Measurements from ENCODE around the gene LRRC51. TPM values are rescaled to one million over a fixed set of nuclear protein-coding genes. Genes with fewer than 3 reads are reported as not detected.

The LRRC51 gene
- total RNA-seq, 1 experiment from 2014 or later: 13.4 TPM

DNA sequence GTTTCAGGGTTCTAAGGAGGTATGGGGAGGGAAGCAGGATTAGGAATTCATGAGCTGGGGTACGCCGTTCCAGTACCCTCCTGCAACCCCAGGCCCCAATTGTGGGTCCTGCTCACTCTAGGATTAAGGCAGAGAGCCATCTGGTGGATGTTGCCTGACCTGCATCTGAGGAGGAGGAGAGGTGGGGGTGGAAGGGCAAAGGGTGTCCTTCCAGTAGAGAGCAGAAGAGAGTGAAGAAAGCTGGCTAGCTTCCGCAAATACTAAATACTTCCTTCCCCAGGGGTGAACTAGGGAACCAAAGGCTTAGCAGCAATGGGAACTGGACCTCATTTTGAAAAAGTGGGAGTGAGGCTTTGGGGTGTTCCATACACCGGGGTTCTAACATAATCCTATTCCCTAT lies 10.6 kb downstream of the LRRC51 start:
- intact Hi-C loops (cut with micrococcal nuclease; ENCODE audit: unreplicated experiment): no loop called here
- H3K4me1 ChIP-seq (ENCODE audit: control insufficient read depth, insufficient read depth, low read length): no peaks in the 10 kb centered on the region
- no peaks in the 10 kb centered on the region for H3K36me3 ChIP-seq (ENCODE audit: control insufficient read depth, insufficient read depth, low read length)
- in situ Hi-C loops (cut with HindIII; ENCODE audit: low pct_unique_long_range_greater_than_20kb, low sequenced_read_pairs): no loop called here
- H3K4me3 ChIP-seq (ENCODE audit: low read depth in 2 of 2, low read length in 2 of 2): no peak overlapping the region
- POLR2A ChIA-PET: no interaction called here
- DNase-seq (ENCODE audit: low read depth, low spot score) (no peak), ATAC-seq (peak; percentile 92)
- no TSS peak for BruUV-seq (replicated peaks)
- TF ChIP-seq, protein P1, sequence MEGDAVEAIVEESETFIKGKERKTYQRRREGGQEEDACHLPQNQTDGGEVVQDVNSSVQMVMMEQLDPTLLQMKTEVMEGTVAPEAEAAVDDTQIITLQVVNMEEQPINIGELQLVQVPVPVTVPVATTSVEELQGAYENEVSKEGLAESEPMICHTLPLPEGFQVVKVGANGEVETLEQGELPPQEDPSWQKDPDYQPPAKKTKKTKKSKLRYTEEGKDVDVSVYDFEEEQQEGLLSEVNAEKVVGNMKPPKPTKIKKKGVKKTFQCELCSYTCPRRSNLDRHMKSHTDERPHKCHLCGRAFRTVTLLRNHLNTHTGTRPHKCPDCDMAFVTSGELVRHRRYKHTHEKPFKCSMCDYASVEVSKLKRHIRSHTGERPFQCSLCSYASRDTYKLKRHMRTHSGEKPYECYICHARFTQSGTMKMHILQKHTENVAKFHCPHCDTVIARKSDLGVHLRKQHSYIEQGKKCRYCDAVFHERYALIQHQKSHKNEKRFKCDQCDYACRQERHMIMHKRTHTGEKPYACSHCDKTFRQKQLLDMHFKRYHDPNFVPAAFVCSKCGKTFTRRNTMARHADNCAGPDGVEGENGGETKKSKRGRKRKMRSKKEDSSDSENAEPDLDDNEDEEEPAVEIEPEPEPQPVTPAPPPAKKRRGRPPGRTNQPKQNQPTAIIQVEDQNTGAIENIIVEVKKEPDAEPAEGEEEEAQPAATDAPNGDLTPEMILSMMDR (IDR thresholded peaks at IDR 0.05): peak; percentile 92
- TF ChIP-seq SIN3A (IDR thresholded peaks at IDR 0.05; ENCODE audit: borderline replicate concordance, insufficient read depth, low read depth, low read length): no peak
- H3K9me3 ChIP-seq (ENCODE audit: control insufficient read depth, insufficient read depth, low read depth, low read length): no peaks in the 10 kb centered on the region
- no peak overlapping the region for H3K27ac ChIP-seq (ENCODE audit: low read length)
- H3K27me3 ChIP-seq (ENCODE audit: control insufficient read depth, insufficient read depth, low read length): no peaks in the 10 kb centered on the region
- CTCF ChIA-PET: interaction anchor here (0.6 to 2.7 kb wide), 4 partner anchors 9 to 77 kb away, joined by 3 to 25 read pairs (median 3); partner anchors contain the start of gene ANAPC15

DNA sequence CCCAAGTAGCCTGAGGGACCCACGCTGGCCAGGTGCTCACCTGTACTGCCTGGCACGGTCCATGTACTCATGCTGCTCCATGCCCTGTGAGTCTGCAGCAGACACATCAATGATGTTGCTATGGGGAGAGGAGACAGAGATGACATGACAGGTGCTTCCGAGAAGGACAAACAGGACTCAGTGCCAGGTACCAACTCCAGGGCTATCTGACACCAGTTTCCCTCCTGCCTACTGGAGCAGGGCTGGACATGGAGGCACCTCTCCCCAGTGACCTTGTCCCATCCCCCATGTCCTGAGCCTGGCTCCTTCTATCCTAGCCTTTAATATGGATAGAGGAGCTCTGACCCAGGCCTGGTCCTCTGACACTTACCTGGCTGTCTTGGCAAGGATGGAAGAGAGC lies 18.1 kb downstream of the LRRC51 start:
- TF ChIP-seq POLR2AphosphoS5 (IDR thresholded peaks at IDR 0.05; ENCODE audit: low read depth, low read length) (no peak), SIN3A (IDR thresholded peaks at IDR 0.05; ENCODE audit: borderline replicate concordance, insufficient read depth, low read depth, low read length) (no peak), TCF7L2 (IDR thresholded peaks at IDR 0.05; ENCODE audit: low read depth, low read length) (no peak)
- TF ChIP-seq, protein P2, sequence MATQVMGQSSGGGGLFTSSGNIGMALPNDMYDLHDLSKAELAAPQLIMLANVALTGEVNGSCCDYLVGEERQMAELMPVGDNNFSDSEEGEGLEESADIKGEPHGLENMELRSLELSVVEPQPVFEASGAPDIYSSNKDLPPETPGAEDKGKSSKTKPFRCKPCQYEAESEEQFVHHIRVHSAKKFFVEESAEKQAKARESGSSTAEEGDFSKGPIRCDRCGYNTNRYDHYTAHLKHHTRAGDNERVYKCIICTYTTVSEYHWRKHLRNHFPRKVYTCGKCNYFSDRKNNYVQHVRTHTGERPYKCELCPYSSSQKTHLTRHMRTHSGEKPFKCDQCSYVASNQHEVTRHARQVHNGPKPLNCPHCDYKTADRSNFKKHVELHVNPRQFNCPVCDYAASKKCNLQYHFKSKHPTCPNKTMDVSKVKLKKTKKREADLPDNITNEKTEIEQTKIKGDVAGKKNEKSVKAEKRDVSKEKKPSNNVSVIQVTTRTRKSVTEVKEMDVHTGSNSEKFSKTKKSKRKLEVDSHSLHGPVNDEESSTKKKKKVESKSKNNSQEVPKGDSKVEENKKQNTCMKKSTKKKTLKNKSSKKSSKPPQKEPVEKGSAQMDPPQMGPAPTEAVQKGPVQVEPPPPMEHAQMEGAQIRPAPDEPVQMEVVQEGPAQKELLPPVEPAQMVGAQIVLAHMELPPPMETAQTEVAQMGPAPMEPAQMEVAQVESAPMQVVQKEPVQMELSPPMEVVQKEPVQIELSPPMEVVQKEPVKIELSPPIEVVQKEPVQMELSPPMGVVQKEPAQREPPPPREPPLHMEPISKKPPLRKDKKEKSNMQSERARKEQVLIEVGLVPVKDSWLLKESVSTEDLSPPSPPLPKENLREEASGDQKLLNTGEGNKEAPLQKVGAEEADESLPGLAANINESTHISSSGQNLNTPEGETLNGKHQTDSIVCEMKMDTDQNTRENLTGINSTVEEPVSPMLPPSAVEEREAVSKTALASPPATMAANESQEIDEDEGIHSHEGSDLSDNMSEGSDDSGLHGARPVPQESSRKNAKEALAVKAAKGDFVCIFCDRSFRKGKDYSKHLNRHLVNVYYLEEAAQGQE (IDR thresholded peaks at IDR 0.05; ENCODE audit: insufficient read depth in 1 of 2, low read depth in 2 of 2, low read length in 1 of 2): no peak
- TF ChIP-seq, protein P1 (IDR thresholded peaks at IDR 0.05): no peak
- ATAC-seq: no peak
- Histone ChIP-seq H3K27me3 (ENCODE audit: control insufficient read depth, insufficient read depth, low read length) (no peaks in the 10 kb centered on the region), H3K27ac (ENCODE audit: low read length) (no peak overlapping the region), H3K9me3 (ENCODE audit: control insufficient read depth, insufficient read depth, low read depth, low read length) (no peaks in the 10 kb centered on the region), H3K4me3 (ENCODE audit: low read depth in 2 of 2, low read length in 2 of 2) (no peak overlapping the region), H3K36me3 (ENCODE audit: control insufficient read depth, insufficient read depth, low read length) (peaks cover 11% of the 10 kb centered on the region; the same call in 1 of the 2 replicates), H3K4me1 (ENCODE audit: control insufficient read depth, insufficient read depth, low read length) (peaks cover 10% of the 10 kb centered on the region)
- no TSS peak for BruUV-seq (replicated peaks)
- intact Hi-C loops (cut with micrococcal nuclease; ENCODE audit: unreplicated experiment) (no loop called here), in situ Hi-C loops (cut with HindIII; ENCODE audit: low pct_unique_long_range_greater_than_20kb, low sequenced_read_pairs) (no loop called here)
- no peak for DNase-seq (ENCODE audit: low read depth, low spot score)
- CTCF ChIA-PET: no interaction called here
- POLR2A ChIA-PET: no interaction called here
